Endothelial cell of umbilical vein (primary cell): Measurements from ENCODE around the gene UPK3A. TPM values are rescaled to one million over a fixed set of nuclear protein-coding genes. Genes with fewer than 3 reads are reported as not detected.
A peak's percentile ranks its signal among the peaks of the same experiment; 100 is the strongest.

Source experiments
- BruUV-seq: library from RNA; stranded (reverse); fragments of 400-500 nt; replicated peaks from 2 replicates; lab custom pipeline; 2021; lab: Mats Ljungman, UMichigan
- CTCF ChIA-PET: fragments of 300-600, 350-600 bp; sonication (Branson Sonifier 250); formaldehyde crosslinking; loops from one replicate; lab custom pipeline; 2021; ENCODE audit warnings: antibody characterized with exemption, inconsistent platforms; lab: Charles Lee
- POLR2A ChIA-PET: fragments of 300-600, 350-600 bp; sonication (Branson Sonifier 250); formaldehyde crosslinking; loops from one replicate; lab custom pipeline; 2021; ENCODE audit warnings: antibody characterized with exemption, inconsistent platforms; lab: Charles Lee
- DNase-seq: peaks from one replicate; pipeline ENCODE4 v3.0.0-alpha.2; 2011; ENCODE audit warnings: low read depth, low spot score
- FAIRE-seq: peaks from 2 replicates; lab custom pipeline; 2011; peaks lifted over from hg19 to GRCh38; lab: Jason Lieb, UNC
- H2AFZ ChIP-seq: 2 replicates; pipeline ENCODE4 v1.6.0; 2012; ENCODE audit warnings: low read depth, low read length, control low read depth, inconsistent platforms
- H3K27ac ChIP-seq: 2 replicates; pipeline ENCODE4 v1.5.1; 2011; ENCODE audit warnings: low read depth, mild to moderate bottlenecking, control low read depth, low read length, moderate library complexity; ENCODE audit not compliant: insufficient read depth
- H3K27me3 ChIP-seq, 2 experiments: 2 replicates each; pipeline versions ENCODE4 v1.6.0 to v1.6.1; 2011; ENCODE audit warnings: low read length in 2 of 2, mixed read lengths in 1 of 2; ENCODE audit not compliant: control insufficient read depth in 2 of 2, insufficient read depth in 2 of 2
- H3K36me3 ChIP-seq, 2 experiments: 2 replicates in 1 of 2; 3 replicates in 1 of 2; pipeline ENCODE4 v1.5.1; 2011; ENCODE audit warnings: low read length in 2 of 2, mild to moderate bottlenecking in 1 of 2, moderate library complexity in 1 of 2; ENCODE audit not compliant: control insufficient read depth in 2 of 2, insufficient read depth in 2 of 2; ENCODE audit errors: extremely low read depth in 1 of 2
- H3K4me1 ChIP-seq: 3 replicates; pipeline ENCODE4 v1.5.1; 2011; ENCODE audit warnings: mild to moderate bottlenecking, low read length; ENCODE audit not compliant: control insufficient read depth, insufficient read depth; ENCODE audit errors: extremely low read depth
- H3K4me2 ChIP-seq: 2 replicates; pipeline ENCODE4 v1.6.1; 2011; ENCODE audit warnings: low read length, control low read depth, mixed read lengths; ENCODE audit not compliant: insufficient read depth
- H3K4me3 ChIP-seq, 3 experiments: fragments of 200-600 bp in 1 of 3; sonication (generic), shearing (Covaris generic) in 1 of 3; replicated peaks in 1 of 3; 2 replicates each; pipeline ENCODE4 v1.5.1; 2011 to 2016; ENCODE audit warnings: control low read depth in 3 of 3, low read length in 3 of 3, mild to moderate bottlenecking in 2 of 3, inconsistent platforms in 1 of 3, low read depth in 1 of 3, moderate library complexity in 1 of 3; ENCODE audit not compliant: insufficient read depth in 1 of 3
- H3K79me2 ChIP-seq: 2 replicates; pipeline ENCODE4 v1.6.0; 2012; ENCODE audit warnings: low read length, inconsistent platforms; ENCODE audit not compliant: control insufficient read depth, insufficient read depth
- H3K9ac ChIP-seq: replicated peaks from 2 replicates; pipeline ENCODE3; 2011; ENCODE audit warnings: low read length, control low read depth; ENCODE audit not compliant: insufficient read depth; ENCODE audit errors: extremely low read depth
- H3K9me1 ChIP-seq: replicated peaks from 3 replicates; pipeline ENCODE4 v1.6.0; 2011; ENCODE audit warnings: mild to moderate bottlenecking, low read length; ENCODE audit not compliant: control insufficient read depth, insufficient read depth; ENCODE audit errors: extremely low read depth
- H3K9me3 ChIP-seq: replicated peaks from 2 replicates; pipeline ENCODE4 v1.5.1; 2012; ENCODE audit warnings: low read length, inconsistent platforms; ENCODE audit not compliant: control insufficient read depth, insufficient read depth
- H4K20me1 ChIP-seq: replicated peaks from 2 replicates; pipeline ENCODE3; 2011; ENCODE audit warnings: mild to moderate bottlenecking, low read length; ENCODE audit not compliant: control insufficient read depth, insufficient read depth; ENCODE audit errors: extremely low read depth
- EZH2 ChIP-seq: IDR thresholded peaks from 2 replicates; pipeline ENCODE4 v1.6.1; 2012; ENCODE audit warnings: borderline replicate concordance, low read depth, mild to moderate bottlenecking, moderate library complexity, low read length, inconsistent platforms; ENCODE audit not compliant: severe bottlenecking
- FOS ChIP-seq: IDR thresholded peaks from 2 replicates; pipeline ENCODE4 v1.6.1; 2011; ENCODE audit warnings: mild to moderate bottlenecking, low read length, moderate library complexity, borderline replicate concordance; ENCODE audit not compliant: insufficient read depth
- GATA2 ChIP-seq: IDR thresholded peaks from 2 replicates; pipeline ENCODE4 v1.7.0; 2011; ENCODE audit warnings: low read depth, mild to moderate bottlenecking, moderate library complexity, mixed read lengths, low read length; ENCODE audit not compliant: insufficient read length, insufficient read depth
- JUN ChIP-seq: IDR thresholded peaks from 2 replicates; pipeline ENCODE4 v1.6.1; 2011; ENCODE audit warnings: borderline replicate concordance, low read depth; ENCODE audit not compliant: insufficient read length, insufficient read depth
- MYC ChIP-seq: IDR thresholded peaks from one replicate; pipeline ENCODE4 v1.6.1; 2011; ENCODE audit warnings: mild to moderate bottlenecking, low read depth, low read length
- POLR2A ChIP-seq: IDR thresholded peaks from 2 replicates; pipeline ENCODE4 v1.6.1; 2012; ENCODE audit warnings: low read depth, mild to moderate bottlenecking, control low read depth, low read length
- POLR2AphosphoS5 ChIP-seq: IDR thresholded peaks from 2 replicates; pipeline ENCODE4 v1.6.1; 2012; ENCODE audit warnings: low read depth, mild to moderate bottlenecking, control low read depth, low read length, moderate library complexity; ENCODE audit not compliant: insufficient read depth
- dilution Hi-C: fragments of 300-500 bp; cut with MboI; formaldehyde crosslinking; loops from one replicate; pipeline ENCODE4 v1.15.0; 2019; ENCODE audit warnings: low sequenced_read_pairs; ENCODE audit not compliant: extremely low pct_ligation_motif_present
- intact Hi-C: fragments of 100-400 bp; cut with micrococcal nuclease; formaldehyde crosslinking; loops from one replicate; pipeline ENCODE4 v1.10.0; 2022
- polyA plus RNA-seq, 4 experiments: library from polyadenylated mRNA; depleted of rRNA in 3 of 4; stranded (reverse) in 3 of 4; unstranded in 1 of 4; fragments of >200 nt; gene quantifications; 2 replicates each; pipeline versions ENCODE4 v1.2.1 to v1.2.3, GENCODE V29; 2011 to 2012; ENCODE audit warnings: missing spikeins in 1 of 4
- total RNA-seq: library from RNA; stranded (reverse); gene quantifications from 2 replicates; pipeline ENCODE4 v1.2.3, GENCODE V29; 2021
- TF ChIP-seq, protein P1 (sequence below), 2 donors: IDR thresholded peaks; 1 replicate in 1 of 2; 2 replicates in 1 of 2; pipeline ENCODE4 v1.5.1; 2011; ENCODE audit warnings: low read length in 2 of 2, mild to moderate bottlenecking in 2 of 2, moderate library complexity in 2 of 2, control low read depth in 1 of 2, inconsistent platforms in 1 of 2, low read depth in 1 of 2; ENCODE audit not compliant: insufficient read depth in 1 of 2; ENCODE audit errors: extremely low read depth in 1 of 2
- TF ChIP-seq, protein P2 (sequence below): IDR thresholded peaks from 2 replicates; pipeline ENCODE4 v1.6.1; 2011; ENCODE audit not compliant: insufficient read depth, insufficient read length

Gene UPK3A
- total and polyA plus RNA-seq, 2 donors (not counting 3 experiments of a cell fraction or from before 2014, with no cell fraction given): not detected

DNA sequence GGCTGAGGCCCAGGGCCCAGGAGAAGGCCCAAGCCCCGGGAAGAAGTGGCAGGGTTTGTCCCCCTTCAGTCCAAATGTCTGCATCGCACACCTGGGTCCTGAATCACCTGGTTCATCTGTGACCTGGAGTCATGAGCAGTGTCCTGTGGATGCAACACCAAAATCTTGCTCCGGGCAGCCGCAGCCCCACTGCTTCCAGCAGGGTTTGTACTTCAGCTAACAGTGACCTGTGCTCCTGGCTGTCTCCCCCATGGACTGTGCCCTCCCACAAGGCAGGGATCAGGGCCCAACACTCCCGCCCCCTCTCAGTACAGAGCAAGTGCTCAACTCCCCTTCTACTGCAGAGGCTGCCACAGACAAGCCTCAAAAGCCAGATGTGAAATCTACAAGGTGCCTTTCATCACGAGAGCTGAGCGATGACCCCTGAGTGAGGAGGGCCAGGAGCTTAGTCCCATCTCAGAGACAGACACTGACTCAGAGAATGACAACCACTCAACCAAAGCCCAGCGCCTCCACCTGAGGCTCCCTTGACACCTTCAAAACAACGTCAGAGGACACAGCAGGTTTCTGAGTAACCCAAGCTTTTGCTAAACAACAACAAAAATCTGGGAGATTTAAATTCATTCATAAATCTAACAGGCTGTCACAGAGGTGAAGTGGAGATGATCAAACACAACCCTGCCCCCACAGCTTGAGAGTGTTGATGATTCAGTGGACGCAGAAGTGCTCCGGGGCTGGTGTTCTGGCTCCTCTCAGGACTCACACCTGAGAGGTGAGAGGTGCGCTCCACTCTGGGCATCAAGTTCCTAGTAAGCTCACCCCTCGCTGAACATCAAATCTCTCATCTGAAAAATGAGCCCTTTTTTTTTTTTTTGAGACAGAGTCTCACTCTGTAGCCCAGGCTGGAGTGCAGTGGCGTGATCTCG, 47.4 kb upstream of the UPK3A start:
- H3K27me3 ChIP-seq: no peaks in the 10 kb centered on the region
- DNase-seq (no peak), FAIRE-seq (no peak)
- dilution Hi-C loops (no loop called here), intact Hi-C loops (no loop called here)
- no peaks in the 10 kb centered on the region for H3K79me2 ChIP-seq
- H3K36me3 ChIP-seq: no peaks in the 10 kb centered on the region
- TF ChIP-seq GATA2 (no peak), MYC (no peak)
- CTCF ChIA-PET: interaction anchor here (1.0 to 1.1 kb wide), 2 partner anchors 28 to 73 kb away, joined by 3 read pairs; no protein-coding TSS in a partner anchor
- no peak overlapping the region for H3K4me3 ChIP-seq
- no peak overlapping the region for H3K27ac ChIP-seq
- H3K4me1 ChIP-seq: peaks cover 10% of the 10 kb centered on the region
- H3K9me1 ChIP-seq: no peaks in the 10 kb centered on the region
- no peak overlapping the region for H2AFZ ChIP-seq
- H3K9ac ChIP-seq: no peak overlapping the region
- POLR2A ChIA-PET: no interaction called here
- no peaks in the 10 kb centered on the region for H4K20me1 ChIP-seq
- BruUV-seq: no TSS peak
- H3K4me2 ChIP-seq: no peak overlapping the region
- no peaks in the 10 kb centered on the region for H3K9me3 ChIP-seq

- TF ChIP-seq POLR2AphosphoS5: no peak
- no peak for TF ChIP-seq FOS
- TF ChIP-seq EZH2: no peak
- no peak for TF ChIP-seq POLR2A
- no peak for TF ChIP-seq GATA2
- TF ChIP-seq, protein P1, sequence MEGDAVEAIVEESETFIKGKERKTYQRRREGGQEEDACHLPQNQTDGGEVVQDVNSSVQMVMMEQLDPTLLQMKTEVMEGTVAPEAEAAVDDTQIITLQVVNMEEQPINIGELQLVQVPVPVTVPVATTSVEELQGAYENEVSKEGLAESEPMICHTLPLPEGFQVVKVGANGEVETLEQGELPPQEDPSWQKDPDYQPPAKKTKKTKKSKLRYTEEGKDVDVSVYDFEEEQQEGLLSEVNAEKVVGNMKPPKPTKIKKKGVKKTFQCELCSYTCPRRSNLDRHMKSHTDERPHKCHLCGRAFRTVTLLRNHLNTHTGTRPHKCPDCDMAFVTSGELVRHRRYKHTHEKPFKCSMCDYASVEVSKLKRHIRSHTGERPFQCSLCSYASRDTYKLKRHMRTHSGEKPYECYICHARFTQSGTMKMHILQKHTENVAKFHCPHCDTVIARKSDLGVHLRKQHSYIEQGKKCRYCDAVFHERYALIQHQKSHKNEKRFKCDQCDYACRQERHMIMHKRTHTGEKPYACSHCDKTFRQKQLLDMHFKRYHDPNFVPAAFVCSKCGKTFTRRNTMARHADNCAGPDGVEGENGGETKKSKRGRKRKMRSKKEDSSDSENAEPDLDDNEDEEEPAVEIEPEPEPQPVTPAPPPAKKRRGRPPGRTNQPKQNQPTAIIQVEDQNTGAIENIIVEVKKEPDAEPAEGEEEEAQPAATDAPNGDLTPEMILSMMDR (IDR thresholded peaks at IDR 0.05; ENCODE audit: extremely low read depth in 1 of 2, insufficient read depth in 1 of 2, low read depth in 1 of 2, low read length in 2 of 2): no peak
- TF ChIP-seq MYC: no peak
- TF ChIP-seq, protein P2, sequence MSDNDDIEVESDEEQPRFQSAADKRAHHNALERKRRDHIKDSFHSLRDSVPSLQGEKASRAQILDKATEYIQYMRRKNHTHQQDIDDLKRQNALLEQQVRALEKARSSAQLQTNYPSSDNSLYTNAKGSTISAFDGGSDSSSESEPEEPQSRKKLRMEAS: no peak
- TF ChIP-seq JUN: no peak
- ChIA-PET POLR2A (no interaction called here), CTCF (no interaction called here)
- no peaks in the 10 kb centered on the region for H3K79me2 ChIP-seq
- peaks cover 10% of the 10 kb centered on the region for H3K4me1 ChIP-seq
- TSS peak; percentile 15 for BruUV-seq
- no peaks in the 10 kb centered on the region for H3K36me3 ChIP-seq
- H3K9me1 ChIP-seq: no peaks in the 10 kb centered on the region
- no peak overlapping the region for H3K9ac ChIP-seq
- no peaks in the 10 kb centered on the region for H3K9me3 ChIP-seq
- intact Hi-C loops (no loop called here), dilution Hi-C loops (no loop called here)
- H2AFZ ChIP-seq: no peak overlapping the region
- H3K4me3 ChIP-seq: no peak overlapping the region
- FAIRE-seq (no peak), DNase-seq (no peak)
- H3K27ac ChIP-seq: no peak overlapping the region
- H4K20me1 ChIP-seq: no peaks in the 10 kb centered on the region
- H3K27me3 ChIP-seq: no peaks in the 10 kb centered on the region
- H3K4me2 ChIP-seq: no peak overlapping the region
These were observed 46.4 kb upstream of the UPK3A start for GRCh38 chr22:45238076-45238956.
